Measurements from ENCODE around the gene SIPA1L3.

Gene SIPA1L3

GRCh38 chr19:38190061-38190460, 283.1 kb downstream of the SIPA1L3 start:
- Mint-ChIP-seq H3K27me3 (no peaks in the 10 kb centered on the region), H3K4me1 (peaks cover 8 to 20% of the 10 kb centered on the region in 2 donors), H3K27ac (peak overlapping the region; percentile 62), H3K4me3 (no peak overlapping the region), H3K9me3 (no peaks in the 10 kb centered on the region), H3K36me3 (peaks cover 37 to 56% of the 10 kb centered on the region in 2 donors)
- DNase-seq = no peak
- ATAC-seq (replicated peaks) = peak; percentile 86 to 89

- Mint-ChIP-seq H3K36me3 (peaks cover 41 to 57% of the 10 kb centered on the region in 2 donors), H3K9me3 (no peaks in the 10 kb centered on the region), H3K4me3 (no peak overlapping the region), H3K4me1 (peaks cover 8 to 20% of the 10 kb centered on the region in 2 donors), H3K27me3 (no peaks in the 10 kb centered on the region), H3K27ac (peak overlapping the region; percentile 25)
- ATAC-seq (replicated peaks) (no peak), DNase-seq (no peak)
Observed at GRCh38 chr19:38190793-38191192, 283.8 kb downstream of the SIPA1L3 start.

- H3K4me1 Mint-ChIP-seq = peaks cover 15 to 26% of the 10 kb centered on the region in 2 donors
- H3K36me3 Mint-ChIP-seq = peaks cover 48 to 64% of the 10 kb centered on the region in 2 donors
- H3K27me3 Mint-ChIP-seq = no peaks in the 10 kb centered on the region
- DNase-seq = no peak
- no peak overlapping the region for H3K4me3 Mint-ChIP-seq
- no peaks in the 10 kb centered on the region for H3K9me3 Mint-ChIP-seq
- H3K27ac Mint-ChIP-seq = no peak overlapping the region
- ATAC-seq (replicated peaks) = no peak
Observed at GRCh38 chr19:38191747-38192146, 284.7 kb downstream of the SIPA1L3 start.

GRCh38 chr19:38193445-38193844, 286.4 kb downstream of the SIPA1L3 start:
- Mint-ChIP-seq H3K4me3 (no peak overlapping the region), H3K9me3 (no peaks in the 10 kb centered on the region), H3K36me3 (peaks cover 63 to 81% of the 10 kb centered on the region in 2 donors), H3K27ac (no peak overlapping the region), H3K27me3 (no peaks in the 10 kb centered on the region), H3K4me1 (peaks cover 15 to 25% of the 10 kb centered on the region in 2 donors)
- no peak for ATAC-seq (replicated peaks)
- no peak for DNase-seq

GRCh38 chr19:38194061-38194701, 287.2 kb downstream of the SIPA1L3 start:
- Mint-ChIP-seq H3K27ac (no peak overlapping the region), H3K27me3 (no peaks in the 10 kb centered on the region), H3K4me3 (no peak overlapping the region), H3K9me3 (no peaks in the 10 kb centered on the region), H3K4me1 (peaks cover 11 to 17% of the 10 kb centered on the region in 2 donors), H3K36me3 (peaks cover 65 to 82% of the 10 kb centered on the region in 2 donors)
- no peak for DNase-seq
- ATAC-seq (replicated peaks) = no peak

- peaks cover 7% of the 10 kb centered on the region in 2 donors for H3K4me1 Mint-ChIP-seq
- no peak for ATAC-seq (replicated peaks)
- no peak overlapping the region for H3K4me3 Mint-ChIP-seq
- DNase-seq = no peak
- H3K27me3 Mint-ChIP-seq = no peaks in the 10 kb centered on the region
- H3K9me3 Mint-ChIP-seq = no peaks in the 10 kb centered on the region
- H3K36me3 Mint-ChIP-seq = peaks cover 63 to 82% of the 10 kb centered on the region in 2 donors
- H3K27ac Mint-ChIP-seq = peak overlapping the region; percentile 74
Observed at GRCh38 chr19:38195237-38195636, 288.2 kb downstream of the SIPA1L3 start.

- H3K36me3 Mint-ChIP-seq = peaks cover 66 to 85% of the 10 kb centered on the region in 2 donors
- H3K4me1 Mint-ChIP-seq = peaks cover 6 to 7% of the 10 kb centered on the region in 2 donors
- peak overlapping the region; percentile 84 for H3K27ac Mint-ChIP-seq
- H3K27me3 Mint-ChIP-seq = no peaks in the 10 kb centered on the region
- H3K9me3 Mint-ChIP-seq = no peaks in the 10 kb centered on the region
- ATAC-seq (replicated peaks) = no peak
- peak overlapping the region; percentile 37 to 39 for H3K4me3 Mint-ChIP-seq
- no peak for DNase-seq
Observed at GRCh38 chr19:38196245-38196837, 289.3 kb downstream of the SIPA1L3 start.

GRCh38 chr19:38196948-38197656, 290.1 kb downstream of the SIPA1L3 start:
- Mint-ChIP-seq H3K27me3 (no peaks in the 10 kb centered on the region), H3K4me3 (no peak overlapping the region), H3K27ac (no peak overlapping the region), H3K4me1 (peaks cover 6 to 7% of the 10 kb centered on the region in 2 donors), H3K9me3 (no peaks in the 10 kb centered on the region), H3K36me3 (peaks cover 69 to 87% of the 10 kb centered on the region in 2 donors)
- ATAC-seq (replicated peaks) = no peak
- DNase-seq = no peak

GRCh38 chr19:38197937-38198704, 291.1 kb downstream of the SIPA1L3 start:
- no peaks in the 10 kb centered on the region for H3K27me3 Mint-ChIP-seq

GRCh38 chr19:38199340-38199739, 292.3 kb downstream of the SIPA1L3 start:
- Mint-ChIP-seq H3K9me3 (no peaks in the 10 kb centered on the region), H3K27me3 (no peaks in the 10 kb centered on the region), H3K4me3 (no peak overlapping the region), H3K36me3 (peaks cover 80 to 89% of the 10 kb centered on the region in 2 donors), H3K27ac (peak overlapping the region; percentile 51), H3K4me1 (peaks cover 6 to 7% of the 10 kb centered on the region in 2 donors)
- DNase-seq = no peak
- ATAC-seq (replicated peaks) = no peak

More at GRCh38 chr19:38197937-38198704, 291.1 kb downstream of the SIPA1L3 start:
- peaks cover 73 to 87% of the 10 kb centered on the region in 2 donors for H3K36me3 Mint-ChIP-seq
- H3K4me1 Mint-ChIP-seq = peaks cover 6 to 7% of the 10 kb centered on the region in 2 donors
- DNase-seq = no peak
- H3K4me3 Mint-ChIP-seq = no peak overlapping the region
- no peak for ATAC-seq (replicated peaks)
- H3K9me3 Mint-ChIP-seq = no peaks in the 10 kb centered on the region
- no peak overlapping the region for H3K27ac Mint-ChIP-seq

- ATAC-seq (replicated peaks) (no peak), DNase-seq (no peak)
- H3K27me3 Mint-ChIP-seq = no peaks in the 10 kb centered on the region
- peaks cover 71 to 81% of the 10 kb centered on the region in 2 donors for H3K36me3 Mint-ChIP-seq
- no peaks in the 10 kb centered on the region for H3K4me1 Mint-ChIP-seq
- H3K4me3 Mint-ChIP-seq = no peak overlapping the region
- H3K27ac Mint-ChIP-seq = peak overlapping the region; percentile 84
- H3K9me3 Mint-ChIP-seq = no peaks in the 10 kb centered on the region
Observed at GRCh38 chr19:38201731-38202130, 294.7 kb downstream of the SIPA1L3 start.

GRCh38 chr19:38202504-38202903, 295.5 kb downstream of the SIPA1L3 start:
- H3K36me3 Mint-ChIP-seq = peaks cover 70 to 80% of the 10 kb centered on the region in 2 donors
- H3K27me3 Mint-ChIP-seq = peaks cover 0 to 6% of the 10 kb centered on the region in 2 donors

GRCh38 chr19:38203197-38203596, 296.2 kb downstream of the SIPA1L3 start:
- peaks cover 66 to 78% of the 10 kb centered on the region in 2 donors for H3K36me3 Mint-ChIP-seq
- H3K27me3 Mint-ChIP-seq = peaks cover 1 to 6% of the 10 kb centered on the region in 2 donors
- no peaks in the 10 kb centered on the region for H3K9me3 Mint-ChIP-seq
- ATAC-seq (replicated peaks) (no peak), DNase-seq (no peak)
- peaks cover 0 to 6% of the 10 kb centered on the region in 2 donors for H3K4me1 Mint-ChIP-seq
- no peak overlapping the region for H3K4me3 Mint-ChIP-seq
- H3K27ac Mint-ChIP-seq = no peak overlapping the region

More at GRCh38 chr19:38202504-38202903, 295.5 kb downstream of the SIPA1L3 start:
- Mint-ChIP-seq H3K4me3 (no peak overlapping the region), H3K9me3 (no peaks in the 10 kb centered on the region), H3K4me1 (peaks cover 0 to 6% of the 10 kb centered on the region in 2 donors), H3K27ac (peak overlapping the region; percentile 6)
- DNase-seq (no peak), ATAC-seq (replicated peaks) (no peak)

GRCh38 chr19:38204096-38204495, 297.1 kb downstream of the SIPA1L3 start:
- Mint-ChIP-seq H3K4me3 (no peak overlapping the region), H3K36me3 (peaks cover 67 to 73% of the 10 kb centered on the region in 2 donors), H3K9me3 (no peaks in the 10 kb centered on the region), H3K27me3 (peaks cover 4 to 8% of the 10 kb centered on the region in 2 donors), H3K4me1 (peaks cover 0 to 6% of the 10 kb centered on the region in 2 donors), H3K27ac (no peak overlapping the region)
- ATAC-seq (replicated peaks) = no peak
- no peak for DNase-seq

Data from stimulated activated naive B cell treated with anti-CD40 and anti-IgM and Interleukin-4, amounts not matched to agents 10 μg/mL and 1 μg/mL and 100 μg/mL, for 72 hours (primary cell).